ENCODE measurements around the gene CPS1.

CPS1 gene

DNA sequence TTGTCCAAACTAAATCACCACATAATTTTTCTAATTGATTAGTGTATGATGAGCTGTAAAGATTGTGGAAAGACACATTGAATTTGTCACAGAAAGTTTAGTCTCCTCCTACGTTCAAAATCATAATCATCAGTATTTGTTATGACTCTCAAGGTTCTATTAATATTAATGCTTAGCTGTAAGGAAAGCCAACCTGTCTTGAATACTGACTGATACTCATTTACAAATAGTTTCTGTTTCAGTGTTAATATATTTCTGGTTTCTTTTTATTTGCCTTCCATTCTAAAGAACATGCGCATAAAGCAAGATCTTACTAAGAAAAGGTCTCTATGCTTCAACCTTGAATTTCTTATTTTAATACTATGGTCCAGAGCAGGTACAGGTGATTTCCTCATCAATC is 55.1 kb downstream of the CPS1 start:
- no peak overlapping the region for H3K4me3 ChIP-seq (replicated peaks in 1 of 2; ENCODE audit: low read depth in 2 of 2, low read length in 2 of 2)
- TF ChIP-seq, protein P1, sequence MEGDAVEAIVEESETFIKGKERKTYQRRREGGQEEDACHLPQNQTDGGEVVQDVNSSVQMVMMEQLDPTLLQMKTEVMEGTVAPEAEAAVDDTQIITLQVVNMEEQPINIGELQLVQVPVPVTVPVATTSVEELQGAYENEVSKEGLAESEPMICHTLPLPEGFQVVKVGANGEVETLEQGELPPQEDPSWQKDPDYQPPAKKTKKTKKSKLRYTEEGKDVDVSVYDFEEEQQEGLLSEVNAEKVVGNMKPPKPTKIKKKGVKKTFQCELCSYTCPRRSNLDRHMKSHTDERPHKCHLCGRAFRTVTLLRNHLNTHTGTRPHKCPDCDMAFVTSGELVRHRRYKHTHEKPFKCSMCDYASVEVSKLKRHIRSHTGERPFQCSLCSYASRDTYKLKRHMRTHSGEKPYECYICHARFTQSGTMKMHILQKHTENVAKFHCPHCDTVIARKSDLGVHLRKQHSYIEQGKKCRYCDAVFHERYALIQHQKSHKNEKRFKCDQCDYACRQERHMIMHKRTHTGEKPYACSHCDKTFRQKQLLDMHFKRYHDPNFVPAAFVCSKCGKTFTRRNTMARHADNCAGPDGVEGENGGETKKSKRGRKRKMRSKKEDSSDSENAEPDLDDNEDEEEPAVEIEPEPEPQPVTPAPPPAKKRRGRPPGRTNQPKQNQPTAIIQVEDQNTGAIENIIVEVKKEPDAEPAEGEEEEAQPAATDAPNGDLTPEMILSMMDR (IDR thresholded peaks at IDR 0.05; ENCODE audit: low read depth, low read length): no peak
- DNase-seq (ENCODE audit: low read depth in 2 of 2): no peak

DNA sequence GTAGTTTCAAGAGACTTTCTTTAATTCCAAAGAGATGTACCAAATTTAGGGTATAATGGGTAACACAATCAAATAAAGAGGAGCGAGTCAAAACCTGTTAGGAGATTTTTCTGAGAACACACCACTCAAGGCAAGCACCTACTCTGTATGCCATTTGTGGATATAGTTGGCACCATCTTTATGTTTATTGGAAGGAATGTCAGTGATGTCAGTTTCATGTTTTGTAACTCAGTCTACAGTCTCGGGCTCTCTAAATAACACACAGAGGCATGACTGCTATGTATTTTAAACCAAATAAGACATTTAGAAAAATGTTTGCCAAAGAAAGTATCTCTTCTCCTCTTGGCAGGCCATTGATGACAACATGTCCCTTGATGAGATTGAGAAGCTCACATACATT is 59.7 kb downstream of the CPS1 start:
- no peak overlapping the region for H3K4me3 ChIP-seq (replicated peaks in 1 of 2; ENCODE audit: low read depth in 2 of 2, low read length in 2 of 2)
- DNase-seq (ENCODE audit: low read depth in 2 of 2): no peak
- TF ChIP-seq, protein P1 (IDR thresholded peaks at IDR 0.05; ENCODE audit: low read depth, low read length): no peak

DNA sequence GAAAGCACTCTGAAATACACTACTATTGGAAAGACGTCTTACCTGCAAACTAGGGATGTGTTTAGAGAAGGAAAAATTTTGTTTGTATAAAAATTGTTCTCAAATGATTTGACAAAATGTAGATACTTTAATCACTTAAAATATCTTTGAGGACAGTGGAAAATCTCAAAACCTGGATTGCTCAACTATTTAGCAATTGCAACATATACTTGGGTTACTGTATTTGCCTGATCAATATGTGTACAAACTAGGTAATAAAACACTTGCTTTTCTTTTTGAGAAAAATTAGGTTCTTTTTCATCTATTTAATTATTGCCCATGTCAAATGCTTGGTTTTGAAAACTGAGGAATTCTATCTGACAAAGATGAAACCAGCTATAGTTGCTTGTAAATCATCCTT is 60.9 kb downstream of the CPS1 start:
- no peak for DNase-seq (ENCODE audit: low read depth in 2 of 2)
- H3K4me3 ChIP-seq (replicated peaks in 1 of 2; ENCODE audit: low read depth in 2 of 2, low read length in 2 of 2): no peak overlapping the region
- TF ChIP-seq, protein P1 (IDR thresholded peaks at IDR 0.05; ENCODE audit: low read depth, low read length): no peak

DNA sequence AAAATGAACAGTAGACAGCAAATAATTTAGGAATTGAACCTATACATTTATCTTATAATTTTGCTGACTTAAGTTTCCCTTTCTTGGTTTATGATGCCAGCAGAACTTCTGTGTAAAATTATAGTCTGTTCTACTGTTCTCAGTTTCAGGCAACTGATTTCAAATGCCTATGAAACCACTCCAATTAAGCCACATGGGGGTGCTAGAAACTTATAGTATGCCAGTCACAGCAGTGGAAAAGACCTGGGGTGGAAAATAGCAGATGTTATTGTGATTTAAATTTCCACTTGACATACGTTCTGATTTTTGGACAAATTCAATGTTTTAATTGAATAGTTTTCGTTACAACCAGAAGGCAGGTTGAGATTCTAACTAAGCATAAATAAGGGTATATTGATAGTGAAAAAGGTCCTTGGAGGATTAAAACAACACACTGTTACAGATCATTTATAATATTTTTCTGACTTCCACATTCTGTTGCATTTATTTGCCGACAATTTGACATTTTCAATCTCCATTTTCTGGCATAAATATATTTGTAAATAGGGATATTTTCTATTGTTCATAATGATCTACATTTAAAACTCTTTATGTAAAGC is 61.4 kb downstream of the CPS1 start:
- peak; percentile 57 to 72 for DNase-seq (ENCODE audit: low read depth in 2 of 2)
- TF ChIP-seq, protein P1 (IDR thresholded peaks at IDR 0.05; ENCODE audit: low read depth, low read length): peak; percentile 62
- H3K4me3 ChIP-seq (replicated peaks in 1 of 2; ENCODE audit: low read depth in 2 of 2, low read length in 2 of 2): no peak overlapping the region

DNA sequence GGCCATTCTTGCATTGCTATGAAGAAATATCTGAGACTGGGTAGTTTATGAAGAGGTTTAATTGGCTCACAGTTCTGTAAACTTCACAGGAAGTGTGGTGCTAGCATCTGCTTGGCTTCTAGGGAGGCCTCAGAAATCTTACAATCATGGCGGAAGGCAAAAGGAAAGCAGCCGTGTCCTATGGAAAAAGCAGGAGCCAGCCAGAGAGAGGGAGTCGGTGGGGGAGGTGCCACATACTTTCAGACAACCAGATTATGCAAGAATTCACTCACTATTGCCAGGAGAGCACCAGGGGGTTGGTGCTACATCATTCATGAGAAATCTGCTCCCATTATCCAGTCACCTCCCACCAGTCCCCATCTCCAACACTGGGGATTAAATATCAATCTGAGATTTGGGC is 64.1 kb downstream of the CPS1 start:
- no peak overlapping the region for H3K4me3 ChIP-seq (replicated peaks in 1 of 2; ENCODE audit: low read depth in 2 of 2, low read length in 2 of 2)
- DNase-seq (ENCODE audit: low read depth in 2 of 2): peak; percentile 8 to 9
- TF ChIP-seq, protein P1 (IDR thresholded peaks at IDR 0.05; ENCODE audit: low read depth, low read length): no peak

DNA sequence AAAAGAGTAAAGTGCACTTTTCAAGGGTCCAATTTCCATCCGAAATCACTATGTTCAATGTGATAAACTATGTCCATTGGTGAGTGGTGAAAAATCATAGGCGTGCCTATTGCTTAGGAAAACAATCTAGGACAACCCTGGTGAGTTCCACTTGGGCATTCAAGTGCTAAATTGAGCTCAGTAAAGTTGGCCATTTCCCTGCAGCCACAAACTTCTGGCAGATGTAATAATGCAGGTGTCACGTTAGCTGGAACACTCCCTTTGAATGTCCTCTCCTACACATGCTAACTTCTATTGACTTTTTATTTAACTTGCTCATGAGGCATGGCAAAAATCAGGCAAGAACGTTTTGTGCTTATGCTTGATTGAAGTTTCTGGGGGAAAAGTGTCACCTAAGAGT is 67.1 kb downstream of the CPS1 start:
- TF ChIP-seq, protein P1 (IDR thresholded peaks at IDR 0.05; ENCODE audit: low read depth, low read length): no peak
- no peak for DNase-seq (ENCODE audit: low read depth in 2 of 2)
- no peak overlapping the region for H3K4me3 ChIP-seq (replicated peaks in 1 of 2; ENCODE audit: low read depth in 2 of 2, low read length in 2 of 2)

DNA sequence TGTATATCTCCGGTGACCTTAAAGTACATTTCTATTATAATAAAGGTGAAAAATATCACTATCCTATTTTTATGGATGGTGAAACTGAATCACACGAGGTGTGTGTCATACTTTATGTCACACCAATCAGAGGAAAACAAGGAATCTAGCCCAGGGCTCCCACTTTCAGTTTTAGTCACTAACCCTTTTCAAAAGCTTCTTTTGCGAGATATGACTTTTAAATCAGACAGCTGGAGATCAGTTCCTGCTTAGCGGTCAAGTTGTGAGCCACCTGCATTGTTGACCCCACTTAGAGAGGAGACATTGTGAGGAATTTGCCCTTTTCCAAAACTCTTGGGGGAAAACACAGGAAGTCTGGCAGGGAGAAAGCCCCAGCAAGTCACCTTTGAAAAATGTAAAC is 70.5 kb downstream of the CPS1 start:
- H3K4me3 ChIP-seq (replicated peaks in 1 of 2; ENCODE audit: low read depth in 2 of 2, low read length in 2 of 2): no peak overlapping the region
- DNase-seq (ENCODE audit: low read depth in 2 of 2): peak; percentile 5 to 42
- TF ChIP-seq, protein P1 (IDR thresholded peaks at IDR 0.05; ENCODE audit: low read depth, low read length): no peak
